OCI-LY3 (cell line): ENCODE measurements around the gene TRMU.

Source experiments
- H2AFZ ChIP-seq: fragments of 200-600, 300-600 bp; shearing (Covaris generic); 2 replicates; pipeline ENCODE4 v1.6.0; 2014; ENCODE audit warnings: antibody characterized with exemption, low read depth, low read length
- H3K27ac ChIP-seq: fragments of 200-600, 300-600 bp; sonication (generic); 2 replicates; pipeline ENCODE4 v1.5.1; 2014; ENCODE audit warnings: mild to moderate bottlenecking, low read length, moderate library complexity, mixed read lengths
- H3K27me3 ChIP-seq: fragments of 200-600, 300-600 bp; sonication (generic); 2 replicates; pipeline ENCODE4 v1.6.1; 2014; ENCODE audit warnings: low read depth, low read length, mixed read lengths
- H3K36me3 ChIP-seq: fragments of 200-600, 300-600 bp; sonication (generic); replicated peaks from 2 replicates; pipeline ENCODE3; 2014; ENCODE audit warnings: low read depth, low read length, mixed read lengths
- H3K4me1 ChIP-seq: fragments of 300-600, 200-600 bp; sonication (generic); 2 replicates; pipeline ENCODE4 v1.6.1; 2014; ENCODE audit warnings: low read length, mixed read lengths
- H3K4me2 ChIP-seq: fragments of 200-600, 300-600 bp; sonication (generic); 2 replicates; pipeline ENCODE4 v1.6.1; 2014; ENCODE audit warnings: low read length, mixed read lengths
- H3K4me3 ChIP-seq: fragments of 300-600, 200-600 bp; sonication (generic); 2 replicates; pipeline ENCODE4 v1.5.1; 2014; ENCODE audit warnings: antibody characterized with exemption, mild to moderate bottlenecking, low read length, moderate library complexity
- H3K79me2 ChIP-seq: fragments of 300-600, 200-600 bp; shearing (Covaris generic); 2 replicates; pipeline ENCODE4 v1.6.1; 2014; ENCODE audit warnings: mild to moderate bottlenecking, low read length, mixed read lengths
- H3K9ac ChIP-seq: fragments of 300-600, 200-600 bp; shearing (Covaris generic); 2 replicates; pipeline ENCODE4 v1.6.0; 2014; ENCODE audit warnings: mild to moderate bottlenecking, low read length, moderate library complexity
- H3K9me3 ChIP-seq: fragments of 200-600, 300-600 bp; shearing (Covaris generic); 2 replicates; pipeline ENCODE4 v1.6.1; 2014; ENCODE audit warnings: low read length, mixed read lengths; ENCODE audit not compliant: insufficient read depth
- H4K20me1 ChIP-seq: fragments of 200-600, 300-600 bp; sonication (generic); 2 replicates; pipeline ENCODE4 v1.6.1; 2016; ENCODE audit warnings: low read length, mixed read lengths; ENCODE audit not compliant: insufficient read depth
- CTCF ChIP-seq: fragments of 200-600, 300-600 bp; sonication (generic); IDR thresholded peaks from 2 replicates; pipeline ENCODE4 v1.5.1; 2014; ENCODE audit warnings: antibody characterized with exemption, low read length, low read depth
- EZH2phosphoT487 ChIP-seq: fragments of 200-600 bp; shearing (Covaris generic); IDR thresholded peaks from 2 replicates; pipeline ENCODE4 v1.6.1; 2018; ENCODE audit warnings: antibody characterized with exemption, mixed run types, low read depth

TRMU gene

GRCh38 chr22:46355369-46355995 lies 20.0 kb downstream of the TRMU start:
- Histone ChIP-seq H3K9me3 (no peaks in the 10 kb centered on the region), H3K27me3 (no peaks in the 10 kb centered on the region), H3K79me2 (no peaks in the 10 kb centered on the region), H3K4me1 (no peaks in the 10 kb centered on the region), H3K27ac (no peak overlapping the region), H3K9ac (no peak overlapping the region), H3K4me2 (no peak overlapping the region), H2AFZ (no peak overlapping the region), H3K4me3 (no peak overlapping the region), H3K36me3 (peaks cover 58% of the 10 kb centered on the region), H4K20me1 (peaks cover 4% of the 10 kb centered on the region)
- TF ChIP-seq CTCF (peak; percentile 93), EZH2phosphoT487 (no peak)

- no peaks in the 10 kb centered on the region for H3K27me3 ChIP-seq
- H3K4me1 ChIP-seq: no peaks in the 10 kb centered on the region
- H3K4me2 ChIP-seq: no peak overlapping the region
- no peaks in the 10 kb centered on the region for H3K9me3 ChIP-seq
- no peak overlapping the region for H3K4me3 ChIP-seq
- H2AFZ ChIP-seq: no peak overlapping the region
- H3K79me2 ChIP-seq: no peaks in the 10 kb centered on the region
- TF ChIP-seq EZH2phosphoT487 (no peak), CTCF (no peak)
- no peak overlapping the region for H3K9ac ChIP-seq
- H3K36me3 ChIP-seq: peaks cover 57% of the 10 kb centered on the region
- H3K27ac ChIP-seq: no peak overlapping the region
- peaks cover 4% of the 10 kb centered on the region for H4K20me1 ChIP-seq
Measured at GRCh38 chr22:46355996-46356471, 20.5 kb downstream of the TRMU start.

- no peaks in the 10 kb centered on the region for H3K79me2 ChIP-seq
- peaks cover 50% of the 10 kb centered on the region for H3K36me3 ChIP-seq
- H3K27ac ChIP-seq: no peak overlapping the region
- no peak overlapping the region for H3K4me3 ChIP-seq
- TF ChIP-seq EZH2phosphoT487: no peak
- no peak for TF ChIP-seq CTCF
- H4K20me1 ChIP-seq: peaks cover 4% of the 10 kb centered on the region
- H3K27me3 ChIP-seq: no peaks in the 10 kb centered on the region
- no peak overlapping the region for H3K4me2 ChIP-seq
- no peak overlapping the region for H2AFZ ChIP-seq
- H3K9me3 ChIP-seq: no peaks in the 10 kb centered on the region
- H3K9ac ChIP-seq: no peak overlapping the region
- peaks cover 4% of the 10 kb centered on the region for H3K4me1 ChIP-seq
Measured at GRCh38 chr22:46356496-46357480, 21.3 kb downstream of the TRMU start.
